OCI-LY3 (cell line): ENCODE data around the gene VAV2.

Source experiments
- H2AFZ ChIP-seq: fragments of 200-600, 300-600 bp; shearing (Covaris generic); 2 replicates; pipeline ENCODE4 v1.6.0; 2014; ENCODE audit warnings: antibody characterized with exemption, low read depth, low read length
- H3K27ac ChIP-seq: fragments of 200-600, 300-600 bp; sonication (generic); 2 replicates; pipeline ENCODE4 v1.5.1; 2014; ENCODE audit warnings: mild to moderate bottlenecking, low read length, moderate library complexity, mixed read lengths
- H3K27me3 ChIP-seq: fragments of 200-600, 300-600 bp; sonication (generic); 2 replicates; pipeline ENCODE4 v1.6.1; 2014; ENCODE audit warnings: low read depth, low read length, mixed read lengths
- H3K36me3 ChIP-seq: fragments of 200-600, 300-600 bp; sonication (generic); replicated peaks from 2 replicates; pipeline ENCODE3; 2014; ENCODE audit warnings: low read depth, low read length, mixed read lengths
- H3K4me1 ChIP-seq: fragments of 300-600, 200-600 bp; sonication (generic); 2 replicates; pipeline ENCODE4 v1.6.1; 2014; ENCODE audit warnings: low read length, mixed read lengths
- H3K4me2 ChIP-seq: fragments of 200-600, 300-600 bp; sonication (generic); 2 replicates; pipeline ENCODE4 v1.6.1; 2014; ENCODE audit warnings: low read length, mixed read lengths
- H3K4me3 ChIP-seq: fragments of 300-600, 200-600 bp; sonication (generic); 2 replicates; pipeline ENCODE4 v1.5.1; 2014; ENCODE audit warnings: antibody characterized with exemption, mild to moderate bottlenecking, low read length, moderate library complexity
- H3K79me2 ChIP-seq: fragments of 300-600, 200-600 bp; shearing (Covaris generic); 2 replicates; pipeline ENCODE4 v1.6.1; 2014; ENCODE audit warnings: mild to moderate bottlenecking, low read length, mixed read lengths
- H3K9ac ChIP-seq: fragments of 300-600, 200-600 bp; shearing (Covaris generic); 2 replicates; pipeline ENCODE4 v1.6.0; 2014; ENCODE audit warnings: mild to moderate bottlenecking, low read length, moderate library complexity
- H3K9me3 ChIP-seq: fragments of 200-600, 300-600 bp; shearing (Covaris generic); 2 replicates; pipeline ENCODE4 v1.6.1; 2014; ENCODE audit warnings: low read length, mixed read lengths; ENCODE audit not compliant: insufficient read depth
- H4K20me1 ChIP-seq: fragments of 200-600, 300-600 bp; sonication (generic); 2 replicates; pipeline ENCODE4 v1.6.1; 2016; ENCODE audit warnings: low read length, mixed read lengths; ENCODE audit not compliant: insufficient read depth
- EZH2phosphoT487 ChIP-seq: fragments of 200-600 bp; shearing (Covaris generic); IDR thresholded peaks from 2 replicates; pipeline ENCODE4 v1.6.1; 2018; ENCODE audit warnings: antibody characterized with exemption, mixed run types, low read depth
- TF ChIP-seq, protein P1 (sequence below): fragments of 200-600, 300-600 bp; sonication (generic); IDR thresholded peaks from 2 replicates; pipeline ENCODE4 v1.5.1; 2014; ENCODE audit warnings: antibody characterized with exemption, low read length, low read depth

Gene VAV2

DNA sequence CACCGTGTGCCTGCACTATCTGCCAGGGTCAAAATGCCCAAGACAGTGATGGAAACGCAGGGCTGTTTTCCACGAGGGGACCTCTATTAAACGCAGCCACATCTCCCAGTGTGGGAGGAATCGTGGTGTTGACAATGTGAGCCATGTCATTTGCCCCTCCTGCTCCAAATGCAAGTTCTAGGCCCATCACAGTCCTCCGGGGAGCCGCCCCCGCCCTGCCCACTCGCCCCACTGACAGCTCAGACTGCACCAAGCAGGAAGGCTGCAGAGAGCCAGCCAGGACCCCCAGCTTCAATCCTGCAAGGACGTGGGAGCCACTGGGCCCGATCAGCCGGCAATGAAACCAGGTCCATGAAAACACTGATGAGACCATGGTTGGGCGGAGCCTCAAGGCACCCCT is 85.9 kb downstream of the VAV2 start:
- H3K79me2 ChIP-seq: peaks cover 88% of the 10 kb centered on the region
- peaks cover 85% of the 10 kb centered on the region for H4K20me1 ChIP-seq
- TF ChIP-seq, protein P1, sequence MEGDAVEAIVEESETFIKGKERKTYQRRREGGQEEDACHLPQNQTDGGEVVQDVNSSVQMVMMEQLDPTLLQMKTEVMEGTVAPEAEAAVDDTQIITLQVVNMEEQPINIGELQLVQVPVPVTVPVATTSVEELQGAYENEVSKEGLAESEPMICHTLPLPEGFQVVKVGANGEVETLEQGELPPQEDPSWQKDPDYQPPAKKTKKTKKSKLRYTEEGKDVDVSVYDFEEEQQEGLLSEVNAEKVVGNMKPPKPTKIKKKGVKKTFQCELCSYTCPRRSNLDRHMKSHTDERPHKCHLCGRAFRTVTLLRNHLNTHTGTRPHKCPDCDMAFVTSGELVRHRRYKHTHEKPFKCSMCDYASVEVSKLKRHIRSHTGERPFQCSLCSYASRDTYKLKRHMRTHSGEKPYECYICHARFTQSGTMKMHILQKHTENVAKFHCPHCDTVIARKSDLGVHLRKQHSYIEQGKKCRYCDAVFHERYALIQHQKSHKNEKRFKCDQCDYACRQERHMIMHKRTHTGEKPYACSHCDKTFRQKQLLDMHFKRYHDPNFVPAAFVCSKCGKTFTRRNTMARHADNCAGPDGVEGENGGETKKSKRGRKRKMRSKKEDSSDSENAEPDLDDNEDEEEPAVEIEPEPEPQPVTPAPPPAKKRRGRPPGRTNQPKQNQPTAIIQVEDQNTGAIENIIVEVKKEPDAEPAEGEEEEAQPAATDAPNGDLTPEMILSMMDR: no peak
- no peak for TF ChIP-seq EZH2phosphoT487
- no peak overlapping the region for H3K4me2 ChIP-seq
- H2AFZ ChIP-seq: no peak overlapping the region
- no peak overlapping the region for H3K27ac ChIP-seq
- H3K9me3 ChIP-seq: no peaks in the 10 kb centered on the region
- no peaks in the 10 kb centered on the region for H3K27me3 ChIP-seq
- no peak overlapping the region for H3K9ac ChIP-seq
- H3K4me3 ChIP-seq: no peak overlapping the region
- H3K4me1 ChIP-seq: peaks cover 9% of the 10 kb centered on the region
- H3K36me3 ChIP-seq: peaks cover 8% of the 10 kb centered on the region

DNA sequence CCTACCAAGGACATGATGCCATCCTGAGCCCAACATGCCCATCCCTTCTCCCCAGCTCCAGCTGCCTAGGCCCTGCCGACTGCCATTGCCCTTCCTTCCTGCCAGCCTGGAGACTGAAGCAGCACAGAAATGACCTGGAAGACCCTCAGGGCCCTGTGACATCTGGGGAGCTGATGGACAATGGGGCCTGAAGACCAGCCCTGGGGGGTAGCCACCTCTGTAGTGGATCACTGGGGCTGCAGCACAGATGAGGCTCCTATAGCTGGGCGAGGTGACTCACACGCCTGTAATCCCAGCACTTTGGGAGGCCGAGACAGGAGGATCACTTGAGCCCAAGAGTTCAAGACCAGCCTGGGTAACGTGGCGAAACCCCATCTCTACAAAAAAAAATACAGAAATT is 86.6 kb downstream of the VAV2 start:
- peaks cover 7% of the 10 kb centered on the region for H3K36me3 ChIP-seq
- H3K4me3 ChIP-seq: no peak overlapping the region
- H2AFZ ChIP-seq: no peak overlapping the region
- H3K79me2 ChIP-seq: peaks cover 87% of the 10 kb centered on the region
- no peak for TF ChIP-seq EZH2phosphoT487
- TF ChIP-seq, protein P1: no peak
- H3K9me3 ChIP-seq: no peaks in the 10 kb centered on the region
- H3K27ac ChIP-seq: no peak overlapping the region
- H3K27me3 ChIP-seq: no peaks in the 10 kb centered on the region
- H4K20me1 ChIP-seq: peaks cover 83% of the 10 kb centered on the region
- no peak overlapping the region for H3K9ac ChIP-seq
- H3K4me1 ChIP-seq: peaks cover 15% of the 10 kb centered on the region
- H3K4me2 ChIP-seq: no peak overlapping the region

DNA sequence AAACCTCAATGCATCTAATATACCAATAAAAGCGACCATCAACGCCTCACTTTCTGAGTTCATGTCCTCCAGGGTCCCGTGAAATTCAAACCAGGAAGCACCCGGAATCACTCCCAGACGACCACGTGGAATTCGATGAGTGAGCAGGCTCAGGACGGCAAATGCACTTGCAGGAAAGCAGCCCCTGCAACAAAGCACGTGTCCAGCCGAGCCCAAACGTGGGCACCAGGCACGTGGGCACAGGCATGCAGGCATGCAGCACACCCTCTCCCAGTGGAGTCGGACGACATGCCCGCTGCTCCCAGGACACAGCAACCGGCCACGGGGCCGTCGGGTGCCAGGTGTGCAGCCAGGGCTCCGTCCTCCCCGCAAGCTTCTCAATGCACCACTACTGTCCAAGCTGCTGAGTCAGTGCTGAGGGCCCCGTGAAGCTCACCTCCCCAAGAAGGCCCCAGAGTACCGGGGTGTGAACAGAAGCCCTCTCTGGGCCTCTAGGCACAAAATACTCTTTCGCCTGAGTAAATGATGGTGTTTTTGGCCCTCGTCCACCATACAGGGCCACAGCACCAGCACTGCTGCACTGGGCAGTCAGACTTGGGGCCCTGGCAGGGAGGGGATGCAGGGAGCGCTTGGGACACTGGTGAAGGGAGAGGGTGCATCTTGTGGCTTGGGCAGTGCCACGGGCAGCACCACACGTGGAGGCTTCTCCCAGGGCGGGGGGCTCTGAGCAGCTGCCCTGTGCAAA is 87.6 kb downstream of the VAV2 start:
- TF ChIP-seq, protein P1: no peak
- no peak for TF ChIP-seq EZH2phosphoT487
- Histone ChIP-seq H3K36me3 (peaks cover 4% of the 10 kb centered on the region), H2AFZ (no peak overlapping the region), H4K20me1 (peaks cover 81% of the 10 kb centered on the region), H3K4me3 (no peak overlapping the region), H3K4me1 (peaks cover 20% of the 10 kb centered on the region), H3K27ac (no peak overlapping the region), H3K9me3 (no peaks in the 10 kb centered on the region), H3K27me3 (no peaks in the 10 kb centered on the region), H3K79me2 (peaks cover 86% of the 10 kb centered on the region), H3K9ac (no peak overlapping the region), H3K4me2 (no peak overlapping the region)

DNA sequence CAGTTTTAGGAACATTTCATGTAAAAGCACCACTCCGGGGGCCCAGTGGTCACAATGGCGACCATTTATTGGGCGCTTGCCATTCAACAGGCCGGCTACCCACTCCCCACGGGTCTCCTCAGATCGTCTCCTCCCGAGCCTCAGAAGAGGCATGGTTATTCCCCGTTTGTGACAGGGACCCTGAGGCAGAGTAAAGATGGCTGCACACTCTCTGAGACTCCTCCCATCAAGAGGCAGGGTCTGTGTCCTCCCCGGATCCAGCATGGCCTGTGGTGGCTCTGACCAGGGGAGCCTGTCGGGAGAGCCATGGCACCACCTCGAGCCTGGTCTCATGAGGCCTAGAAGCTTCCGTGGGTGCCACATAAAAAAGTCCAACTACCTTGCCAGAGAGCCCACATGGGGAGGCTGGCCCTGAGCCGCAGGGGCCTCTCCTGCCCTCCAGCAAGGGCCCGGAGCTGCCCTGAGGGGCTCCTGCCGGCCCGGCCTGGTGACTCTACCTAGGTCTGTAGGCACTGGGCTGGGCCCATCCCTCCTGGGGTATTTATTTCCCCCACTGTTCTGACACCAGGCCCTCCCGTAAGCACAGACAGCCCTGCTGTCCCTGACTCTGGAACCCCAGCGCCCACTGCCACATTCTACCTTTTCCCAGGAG is 90.8 kb downstream of the VAV2 start:
- H4K20me1 ChIP-seq: peaks cover 64% of the 10 kb centered on the region
- H3K4me2 ChIP-seq: peak overlapping the region; percentile 75
- peak overlapping the region; percentile 12; the same call in 1 of the 2 replicates for H3K9ac ChIP-seq
- peaks cover 20% of the 10 kb centered on the region for H3K4me1 ChIP-seq
- no peaks in the 10 kb centered on the region for H3K9me3 ChIP-seq
- peaks cover 79% of the 10 kb centered on the region for H3K79me2 ChIP-seq
- H3K4me3 ChIP-seq: peak overlapping the region; percentile 50
- peak overlapping the region; percentile 44; the same call in 1 of the 2 replicates for H3K27ac ChIP-seq
- H3K27me3 ChIP-seq: no peaks in the 10 kb centered on the region
- H2AFZ ChIP-seq: no peak overlapping the region
- peaks cover 4% of the 10 kb centered on the region for H3K36me3 ChIP-seq
- no peak for TF ChIP-seq EZH2phosphoT487
